ENCODE data around the gene MTHFD1. TPM values are rescaled to one million over a fixed set of nuclear protein-coding genes. Genes with fewer than 3 reads are reported as not detected.

MTHFD1 gene
- total RNA-seq, 1 experiment from 2014 or later, result 32.6 TPM

DNA sequence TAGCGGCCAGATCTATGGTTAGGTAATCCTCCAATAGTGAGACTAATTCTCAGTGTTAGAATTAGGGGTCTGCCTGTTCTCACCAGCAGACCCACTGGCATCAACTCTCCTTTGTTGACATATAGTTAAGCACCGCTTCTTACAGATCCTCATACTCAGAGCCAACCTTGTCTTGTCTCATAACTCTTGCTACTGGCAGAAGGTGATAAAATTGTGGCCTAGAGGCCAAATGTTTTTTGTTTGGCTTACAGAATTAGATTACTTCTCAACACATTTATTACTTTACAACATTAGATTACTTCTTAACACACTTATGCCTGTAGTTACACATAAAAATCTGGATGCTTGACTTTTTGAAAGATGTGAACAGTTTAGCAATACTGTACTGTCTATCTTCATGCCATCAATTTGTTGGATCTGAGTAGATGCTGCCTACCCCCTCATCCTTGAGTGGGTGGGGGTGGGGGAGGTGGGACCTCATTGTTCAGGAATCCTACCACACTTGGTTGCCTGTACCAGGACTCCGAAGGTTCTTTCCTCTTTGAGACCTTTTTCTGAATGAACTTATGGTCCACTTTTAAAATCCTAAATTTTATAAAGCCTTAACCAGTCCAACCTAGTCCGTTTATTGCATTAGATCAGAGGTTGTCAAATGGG lies 7.0 kb downstream of the MTHFD1 start:
- DNase-seq (ENCODE audit: low read depth, low spot score), result no peak

GRCh38 chr14:64400829-64401459 lies 12.8 kb downstream of the MTHFD1 start:
- in situ Hi-C loops (cut with HindIII; ENCODE audit: low pct_unique_long_range_greater_than_20kb, low sequenced_read_pairs), result no loop called here
- no peak for DNase-seq (ENCODE audit: low read depth, low spot score)

More for the DNA sequence above, 7.0 kb downstream of the MTHFD1 start:
- in situ Hi-C loops (cut with HindIII; ENCODE audit: low pct_unique_long_range_greater_than_20kb, low sequenced_read_pairs), result no loop called here

GRCh38 chr14:64401949-64402348 lies 13.8 kb downstream of the MTHFD1 start:
- in situ Hi-C loops (cut with HindIII; ENCODE audit: low pct_unique_long_range_greater_than_20kb, low sequenced_read_pairs), result no loop called here
- DNase-seq (ENCODE audit: low read depth, low spot score), result no peak

- no peak for DNase-seq (ENCODE audit: low read depth, low spot score)
- in situ Hi-C loops (cut with HindIII; ENCODE audit: low pct_unique_long_range_greater_than_20kb, low sequenced_read_pairs), result no loop called here
Measured at GRCh38 chr14:64405295-64405694, 17.1 kb downstream of the MTHFD1 start.

DNA sequence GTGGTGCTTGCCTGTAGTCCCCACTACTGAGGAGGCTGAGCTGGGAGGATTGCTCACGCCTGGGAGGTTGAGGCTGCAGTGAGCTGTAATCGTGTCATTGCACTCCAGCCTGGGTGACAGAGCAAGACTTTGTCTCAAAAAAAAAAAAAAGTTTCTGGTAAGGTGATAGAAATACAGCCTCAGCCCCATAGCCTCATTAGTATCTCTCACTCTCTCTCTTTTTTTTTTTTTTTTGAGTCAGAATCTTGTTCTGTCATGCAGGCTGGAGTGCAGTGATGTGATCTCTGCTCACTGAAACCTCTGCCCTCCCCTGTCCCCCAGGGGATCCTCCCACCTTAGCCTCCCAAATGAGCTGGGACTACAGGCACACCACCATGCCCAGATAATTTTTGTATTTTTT lies 19.2 kb downstream of the MTHFD1 start:
- in situ Hi-C loops (cut with HindIII; ENCODE audit: low pct_unique_long_range_greater_than_20kb, low sequenced_read_pairs), result no loop called here
- DNase-seq (ENCODE audit: low read depth, low spot score), result no peak

DNA sequence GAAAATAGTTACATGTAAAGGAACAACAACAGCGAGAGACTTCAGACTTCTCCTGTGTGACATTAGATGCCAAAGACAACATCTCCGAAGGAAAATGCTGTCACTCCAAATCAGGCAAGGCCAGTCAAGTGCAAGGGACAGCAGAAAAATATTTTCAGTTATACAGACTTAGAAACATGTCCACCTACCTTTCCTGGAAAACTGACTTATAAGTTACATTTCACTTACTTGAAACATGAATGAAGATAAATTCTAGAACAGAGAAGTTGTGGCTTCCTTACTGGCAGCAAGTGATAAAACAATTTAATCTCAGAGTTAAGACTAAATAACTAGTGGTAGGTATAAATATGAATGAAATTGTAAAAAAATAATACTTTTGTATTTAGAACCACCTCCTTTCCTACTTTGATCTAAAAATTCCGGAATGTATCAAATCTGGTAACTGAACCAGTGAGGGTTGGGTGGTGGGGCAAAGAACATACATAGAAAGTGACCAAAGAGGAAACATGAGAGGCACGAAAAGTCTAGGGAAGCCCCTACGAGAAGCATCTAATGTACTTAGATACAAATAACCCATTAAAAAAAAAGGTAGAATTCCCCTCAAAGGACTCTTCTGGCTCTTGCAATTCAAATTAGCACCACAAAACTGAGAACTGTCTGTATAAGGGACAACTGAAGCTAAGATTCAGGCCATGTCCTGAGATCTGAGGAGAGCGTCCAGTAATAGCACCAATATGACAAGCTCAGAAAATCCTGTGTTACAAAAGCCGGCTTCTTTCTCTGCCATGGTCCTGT lies 21.2 kb downstream of the MTHFD1 start:
- in situ Hi-C loops (cut with HindIII; ENCODE audit: low pct_unique_long_range_greater_than_20kb, low sequenced_read_pairs), result no loop called here
- DNase-seq (ENCODE audit: low read depth, low spot score), result no peak

DNA sequence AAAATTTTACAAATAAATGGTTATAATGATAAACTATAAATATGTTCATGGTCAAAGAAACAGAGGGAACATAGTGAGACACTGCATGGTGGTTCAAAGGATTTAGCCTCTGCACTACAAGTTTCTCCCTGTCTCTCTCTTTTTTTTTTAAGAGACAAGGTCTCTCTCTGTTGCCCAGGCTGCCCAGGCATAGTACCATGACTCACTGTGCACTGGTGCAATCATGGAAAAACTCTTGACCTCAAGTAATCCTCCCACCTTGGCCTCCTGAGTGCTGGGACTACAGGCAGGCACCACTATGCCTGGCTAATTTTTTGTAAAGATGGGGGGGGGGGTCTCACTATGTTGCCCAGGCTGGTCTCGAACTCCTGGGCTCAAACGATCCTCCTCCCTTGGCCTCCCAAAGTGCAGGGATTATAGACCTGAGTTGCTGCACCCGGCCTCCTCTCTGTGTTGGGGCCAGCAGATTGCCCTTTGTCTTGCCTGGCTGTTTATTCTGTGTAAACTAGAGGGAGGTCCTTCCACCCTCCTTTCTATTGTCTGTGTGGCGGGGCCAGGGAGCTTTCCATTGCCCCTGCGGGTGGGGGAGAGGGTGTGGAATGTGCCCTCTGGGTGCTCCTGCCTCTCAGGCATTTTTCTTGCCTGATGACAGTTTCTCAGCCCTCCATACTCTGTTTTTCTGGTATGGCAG lies 22.1 kb downstream of the MTHFD1 start:
- in situ Hi-C loops (cut with HindIII; ENCODE audit: low pct_unique_long_range_greater_than_20kb, low sequenced_read_pairs), result no loop called here
- DNase-seq (ENCODE audit: low read depth, low spot score), result peak; percentile 24

DNA sequence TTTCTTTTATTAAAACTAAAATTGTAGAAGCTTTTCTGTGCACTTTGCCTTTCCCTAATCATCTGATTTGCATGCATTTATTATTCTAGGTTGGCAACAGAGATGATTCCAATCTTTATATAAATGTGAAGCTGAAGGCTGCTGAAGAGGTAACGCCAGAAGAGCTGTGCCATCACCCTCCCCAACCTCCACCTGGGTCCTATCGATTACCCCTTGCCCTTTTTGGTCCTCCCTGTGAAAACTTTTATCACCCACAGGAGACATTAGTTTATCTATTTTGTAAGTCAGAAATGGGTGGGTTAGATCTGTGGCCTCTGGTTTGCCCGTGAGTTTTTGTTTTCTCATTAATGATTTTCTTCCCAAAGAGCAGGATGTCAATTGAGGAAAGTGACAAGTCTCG lies 22.8 kb downstream of the MTHFD1 start:
- DNase-seq (ENCODE audit: low read depth, low spot score), result no peak
- in situ Hi-C loops (cut with HindIII; ENCODE audit: low pct_unique_long_range_greater_than_20kb, low sequenced_read_pairs), result no loop called here

- in situ Hi-C loops (cut with HindIII; ENCODE audit: low pct_unique_long_range_greater_than_20kb, low sequenced_read_pairs), result no loop called here
Measured at GRCh38 chr14:64412237-64412636, 24.1 kb downstream of the MTHFD1 start.

GRCh38 chr14:64416348-64416932 lies 28.3 kb downstream of the MTHFD1 start:
- in situ Hi-C loops (cut with HindIII; ENCODE audit: low pct_unique_long_range_greater_than_20kb, low sequenced_read_pairs), result no loop called here
- no peak for DNase-seq (ENCODE audit: low read depth, low spot score)

More at GRCh38 chr14:64412237-64412636, 24.1 kb downstream of the MTHFD1 start:
- no peak for DNase-seq (ENCODE audit: low read depth, low spot score)

DNA sequence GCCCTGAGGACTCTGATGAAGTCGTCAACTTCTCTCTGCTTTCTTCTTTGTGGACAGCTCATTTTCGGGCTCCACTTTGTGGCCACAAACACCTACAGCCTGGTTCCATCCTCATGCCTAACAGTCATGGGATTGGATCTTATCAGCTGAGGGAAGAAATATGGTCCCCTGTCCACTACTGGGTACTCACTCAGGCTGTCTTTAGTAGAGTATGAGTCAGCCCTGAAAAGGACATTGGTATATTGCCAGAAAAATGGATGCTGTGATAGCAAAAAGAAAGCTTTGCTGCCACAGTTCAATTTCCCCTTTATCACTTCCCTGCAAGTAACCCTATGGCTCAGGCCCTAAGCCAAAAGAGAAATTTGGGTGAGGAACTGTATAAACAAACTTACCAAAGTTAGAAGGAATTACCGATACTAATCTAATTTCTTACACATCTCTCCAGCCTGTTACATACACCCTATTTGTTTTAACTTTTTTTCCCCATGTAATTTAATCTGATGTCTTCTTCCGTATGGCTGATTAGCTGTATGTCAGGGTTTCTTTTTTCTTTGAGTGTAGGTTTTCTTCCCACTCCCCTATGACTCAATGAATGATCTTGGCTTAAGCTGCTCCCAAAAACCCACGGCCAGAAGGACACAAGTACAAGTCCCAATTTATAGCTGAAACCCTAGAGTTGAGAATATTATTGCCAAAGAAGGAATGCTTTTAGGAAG lies 29.1 kb downstream of the MTHFD1 start:
- DNase-seq (ENCODE audit: low read depth, low spot score), result no peak
- in situ Hi-C loops (cut with HindIII; ENCODE audit: low pct_unique_long_range_greater_than_20kb, low sequenced_read_pairs), result no loop called here

DNA sequence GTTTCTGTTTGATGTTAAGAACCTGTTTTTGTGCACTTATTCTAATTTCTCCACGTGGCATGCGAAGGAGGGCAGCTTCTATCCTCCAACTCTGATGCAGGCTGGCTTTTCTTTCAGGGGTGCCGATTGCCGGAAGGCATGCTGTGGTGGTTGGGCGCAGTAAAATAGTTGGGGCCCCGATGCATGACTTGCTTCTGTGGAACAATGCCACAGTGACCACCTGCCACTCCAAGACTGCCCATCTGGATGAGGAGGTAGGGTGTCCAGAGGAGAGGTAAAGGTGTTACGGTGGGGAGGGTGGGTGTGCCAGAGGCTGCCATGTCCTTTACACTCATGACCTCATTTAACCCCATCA lies 29.6 kb downstream of the MTHFD1 start:
- DNase-seq (ENCODE audit: low read depth, low spot score), result no peak
- in situ Hi-C loops (cut with HindIII; ENCODE audit: low pct_unique_long_range_greater_than_20kb, low sequenced_read_pairs), result no loop called here

DNA sequence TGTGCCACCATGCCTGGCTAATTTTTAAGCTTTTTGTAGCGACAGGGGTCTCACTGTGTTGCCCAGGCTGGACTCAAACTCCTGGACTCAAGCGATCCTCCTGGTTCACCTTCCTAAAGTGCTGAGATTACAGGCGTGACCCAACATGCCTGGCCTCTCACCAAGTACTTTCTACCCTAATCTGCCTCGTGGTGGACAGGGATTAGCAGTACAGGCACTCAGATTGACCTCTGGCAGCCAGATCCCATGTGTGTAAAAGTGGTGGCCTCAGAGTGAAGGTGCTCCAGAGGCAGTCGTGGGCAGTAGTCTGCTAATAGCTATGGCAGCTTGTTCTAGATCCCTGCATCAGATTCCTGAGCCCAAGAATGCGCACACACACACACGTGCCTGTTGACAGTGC lies 30.9 kb downstream of the MTHFD1 start:
- in situ Hi-C loops (cut with HindIII; ENCODE audit: low pct_unique_long_range_greater_than_20kb, low sequenced_read_pairs), result no loop called here
- no peak for DNase-seq (ENCODE audit: low read depth, low spot score)

DNA sequence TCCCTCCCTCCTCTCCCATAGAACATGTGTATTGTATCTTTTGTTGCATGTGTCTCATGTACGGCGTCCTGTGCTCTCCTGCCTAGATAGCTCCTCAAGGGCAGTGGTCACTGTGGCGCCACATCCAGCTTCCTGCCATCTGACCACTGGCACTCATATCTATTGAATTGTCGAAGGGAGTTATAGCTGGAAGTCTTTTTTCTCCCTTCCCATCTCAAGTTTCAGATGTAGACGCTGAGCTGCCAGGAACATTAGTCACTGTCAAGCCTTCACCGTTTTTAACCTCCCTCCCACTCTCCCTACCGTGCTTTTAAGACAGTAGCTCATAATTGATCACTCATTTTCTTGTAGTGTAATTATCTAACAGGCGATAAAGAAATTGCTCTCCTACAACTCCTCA lies 33.0 kb downstream of the MTHFD1 start:
- in situ Hi-C loops (cut with HindIII; ENCODE audit: low pct_unique_long_range_greater_than_20kb, low sequenced_read_pairs), result no loop called here
- DNase-seq (ENCODE audit: low read depth, low spot score), result no peak

DNA sequence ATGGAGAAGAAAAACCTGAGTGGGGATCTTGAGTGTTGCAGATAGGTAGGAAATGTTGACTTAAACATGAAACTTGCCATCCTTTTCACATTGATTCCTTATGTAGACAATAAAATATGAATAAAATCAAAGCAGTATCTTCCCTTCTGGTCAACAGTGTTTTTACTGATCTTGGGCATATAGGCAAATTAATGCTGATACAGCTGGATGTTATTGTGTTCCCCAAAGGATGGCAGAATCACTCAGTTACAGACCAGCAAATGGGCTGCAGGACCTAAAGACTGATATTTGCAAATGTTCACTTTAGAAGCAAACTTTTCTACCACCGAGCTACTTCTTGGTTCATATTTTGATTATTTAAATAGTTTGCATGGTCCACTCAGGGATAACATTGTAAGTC lies 33.9 kb downstream of the MTHFD1 start:
- DNase-seq (ENCODE audit: low read depth, low spot score), result no peak
- in situ Hi-C loops (cut with HindIII; ENCODE audit: low pct_unique_long_range_greater_than_20kb, low sequenced_read_pairs), result no loop called here

GRCh38 chr14:64422756-64423155 lies 34.6 kb downstream of the MTHFD1 start:
- DNase-seq (ENCODE audit: low read depth, low spot score), result no peak
- in situ Hi-C loops (cut with HindIII; ENCODE audit: low pct_unique_long_range_greater_than_20kb, low sequenced_read_pairs), result no loop called here

GRCh38 chr14:64423987-64424386 lies 35.8 kb downstream of the MTHFD1 start:
- in situ Hi-C loops (cut with HindIII; ENCODE audit: low pct_unique_long_range_greater_than_20kb, low sequenced_read_pairs), result no loop called here
- DNase-seq (ENCODE audit: low read depth, low spot score), result no peak
